GM18507 (cell line): ENCODE results near the gene LITAF.

Experiments used
- DNase-seq: peaks from one replicate; pipeline ENCODE4 v3.0.0; 2011; ENCODE audit warnings: low read depth; ENCODE audit not compliant: insufficient read length; ENCODE audit errors: extremely low spot score
- FAIRE-seq: peaks from 2 replicates; lab custom pipeline; 2011; peaks lifted over from hg19 to GRCh38; lab: Jason Lieb, UNC

Gene LITAF

DNA sequence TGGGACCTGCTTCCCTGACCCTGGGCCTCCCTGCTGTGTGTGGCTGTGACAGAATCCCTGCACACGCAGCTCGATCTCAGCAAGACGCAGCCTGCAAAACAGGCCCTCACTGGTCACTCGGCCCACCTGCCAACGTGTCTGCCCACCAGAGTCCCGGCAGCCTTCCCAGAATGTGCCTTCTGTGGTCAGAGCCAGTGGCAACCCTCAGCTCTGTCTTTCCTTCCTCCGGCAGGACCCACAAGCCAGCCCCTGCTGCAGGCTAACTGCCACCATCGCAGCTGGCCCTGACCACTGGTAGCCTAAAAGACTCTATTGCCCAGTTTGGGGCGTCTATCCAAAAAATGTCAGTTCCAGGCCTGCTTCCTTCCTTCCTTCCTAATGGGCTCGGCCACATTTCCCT is 83.2 kb downstream of the LITAF start:
- no peak for DNase-seq
- no peak for FAIRE-seq

DNA sequence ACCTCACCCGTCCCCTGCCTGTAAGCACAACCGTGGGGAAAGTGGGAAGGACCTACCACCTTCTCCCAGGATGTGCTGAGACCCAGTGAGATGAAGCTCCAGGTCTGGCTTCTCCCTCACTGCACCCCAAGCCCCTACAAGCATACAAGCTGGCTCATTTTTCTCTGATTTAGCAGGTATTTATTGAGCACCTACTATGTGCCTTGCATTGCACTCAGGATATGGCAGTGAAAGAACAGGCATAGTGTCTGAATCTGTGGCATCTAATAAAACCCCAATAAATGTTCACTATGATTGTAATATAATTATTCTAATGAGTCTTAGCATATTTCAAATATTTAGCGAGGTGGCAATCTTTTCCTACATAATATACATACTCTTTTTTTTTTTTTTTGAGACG is 84.5 kb downstream of the LITAF start:
- DNase-seq (no peak), FAIRE-seq (no peak)

GRCh38 chr16:11501632-11502031 is 85.1 kb downstream of the LITAF start:
- no peak for FAIRE-seq
- no peak for DNase-seq

- FAIRE-seq (no peak), DNase-seq (no peak)
Measured at GRCh38 chr16:11500700-11501346, 85.9 kb downstream of the LITAF start.

DNA sequence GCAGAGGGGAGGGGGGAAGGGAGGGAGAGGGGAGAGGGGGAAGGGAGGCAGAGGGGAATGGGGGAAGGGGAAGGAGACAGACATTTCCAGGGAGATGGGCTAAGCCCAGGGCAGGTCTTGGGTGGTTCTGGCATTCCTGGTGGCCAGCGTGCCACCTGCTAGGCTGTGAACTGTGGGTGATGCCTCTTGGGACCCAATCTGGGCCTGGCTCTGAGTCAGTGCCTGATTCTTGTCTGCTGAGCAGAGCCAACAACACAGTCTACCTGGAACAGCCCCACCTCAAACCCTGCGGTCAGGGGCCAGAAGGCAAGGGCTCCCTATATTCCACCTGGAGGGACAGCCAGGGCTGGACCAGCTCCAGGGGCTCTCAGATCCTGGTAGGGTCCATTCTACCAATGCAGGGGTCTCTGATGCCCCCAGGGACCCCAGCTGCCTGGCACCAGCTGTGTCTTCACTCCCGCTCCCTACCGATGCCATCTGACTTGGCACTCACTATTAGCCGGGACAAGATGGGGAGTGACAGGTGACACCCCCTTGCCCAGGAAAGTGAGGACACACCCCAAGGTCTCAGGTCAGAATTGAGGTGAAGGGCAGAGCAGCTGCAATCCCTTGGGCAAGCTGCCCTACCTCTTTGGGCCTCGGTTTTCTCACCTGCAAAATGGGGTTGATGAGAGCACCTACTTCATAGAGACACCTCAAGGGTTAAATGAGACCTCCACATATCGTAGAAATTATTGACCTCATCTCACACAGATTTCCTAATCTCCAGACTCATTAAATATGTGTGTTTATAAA is 87.2 kb downstream of the LITAF start:
- FAIRE-seq (no peak), DNase-seq (no peak)

DNA sequence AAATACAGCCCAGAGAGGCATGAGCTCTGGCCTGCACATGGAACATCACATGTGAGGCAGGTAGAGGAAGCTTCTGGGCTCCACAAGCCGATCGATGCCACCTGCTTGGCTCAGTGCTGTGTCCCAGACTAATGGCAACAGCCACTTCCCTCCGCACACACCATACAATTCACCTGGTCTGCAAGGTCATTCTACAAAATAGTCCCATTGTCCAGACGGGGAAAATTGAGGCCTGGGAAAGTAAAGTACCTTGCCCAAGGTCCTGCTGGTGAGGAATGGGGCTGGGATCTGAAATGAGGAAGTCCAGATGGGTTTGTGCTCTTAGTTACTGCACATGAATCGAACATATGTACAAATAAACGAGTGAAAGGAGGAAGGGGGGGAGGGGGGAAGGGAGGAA is 88.0 kb downstream of the LITAF start:
- DNase-seq (no peak), FAIRE-seq (no peak)

- DNase-seq: no peak
- no peak for FAIRE-seq
Measured at GRCh38 chr16:11497851-11498289, 88.8 kb downstream of the LITAF start.
